MM.1S (cell line): ENCODE measurements around the gene FLT1.

Experiments used
- DNase-seq: peaks from one replicate; pipeline ENCODE4 v3.0.0-alpha.2; 2015
- H2AFZ ChIP-seq: fragments of 300-600 bp; sonication (generic); 2 replicates; pipeline ENCODE4 v1.6.0; 2016; ENCODE audit warnings: antibody characterized with exemption, low read length
- H3F3A ChIP-seq: fragments of 300-600 bp; sonication (generic); 2 replicates; pipeline ENCODE4 v1.6.1; 2016; ENCODE audit warnings: mild to moderate bottlenecking, antibody characterized with exemption, low read length, moderate library complexity, mixed read lengths; ENCODE audit not compliant: insufficient read depth
- H3K27ac ChIP-seq: fragments of 300-600 bp; sonication (generic); 2 replicates; pipeline ENCODE4 v1.5.1; 2016; ENCODE audit warnings: mild to moderate bottlenecking, low read length
- H3K27me3 ChIP-seq: fragments of 300-600 bp; sonication (generic); replicated peaks from 2 replicates; pipeline ENCODE4 v1.6.0; 2016; ENCODE audit warnings: low read length; ENCODE audit not compliant: insufficient read depth
- H3K36me3 ChIP-seq: fragments of 300-600 bp; sonication (generic); replicated peaks from 2 replicates; pipeline ENCODE4 v1.6.1; 2016; ENCODE audit warnings: mild to moderate bottlenecking, low read length, mixed read lengths; ENCODE audit not compliant: insufficient read depth
- H3K4me1 ChIP-seq: fragments of 300-600 bp; sonication (generic); 2 replicates; pipeline ENCODE4 v1.6.1; 2016; ENCODE audit warnings: low read length, mixed read lengths
- H3K4me2 ChIP-seq: fragments of 300-600 bp; sonication (generic); 2 replicates; pipeline ENCODE4 v1.6.0; 2016; ENCODE audit warnings: low read depth, low read length
- H3K4me3 ChIP-seq: fragments of 300-600 bp; sonication (generic); 2 replicates; pipeline ENCODE4 v1.5.1; 2016; ENCODE audit warnings: low read length, mixed read lengths
- H3K79me2 ChIP-seq: fragments of 300-600 bp; sonication (generic); 2 replicates; pipeline ENCODE4 v1.6.1; 2016; ENCODE audit warnings: mixed run types, low read length, mixed read lengths
- H3K9ac ChIP-seq: fragments of 300-600 bp; sonication (generic); 2 replicates; pipeline ENCODE4 v1.6.1; 2016; ENCODE audit warnings: low read length, mixed read lengths
- H3K9me2 ChIP-seq: fragments of 300-600 bp; sonication (generic); replicated peaks from 2 replicates; pipeline ENCODE4 v1.6.1; 2016; ENCODE audit warnings: mild to moderate bottlenecking, low read length, mixed read lengths; ENCODE audit not compliant: insufficient read depth
- H3K9me3 ChIP-seq: fragments of 300-600 bp; sonication (generic); replicated peaks from 2 replicates; pipeline ENCODE4 v1.6.1; 2016; ENCODE audit warnings: mild to moderate bottlenecking, low read length, mixed read lengths; ENCODE audit not compliant: insufficient read depth
- H4K20me1 ChIP-seq: fragments of 300-600 bp; sonication (generic); 2 replicates; pipeline ENCODE4 v1.6.1; 2016; ENCODE audit warnings: mild to moderate bottlenecking, low read length, moderate library complexity, mixed read lengths; ENCODE audit not compliant: insufficient read depth
- CTCF ChIP-seq: fragments of 300-600 bp; sonication (generic); IDR thresholded peaks from 2 replicates; pipeline ENCODE4 v1.5.1; 2016; ENCODE audit warnings: antibody characterized with exemption, low read length, mixed read lengths
- EZH2 ChIP-seq: fragments of 300-600 bp; sonication (generic); optimal IDR thresholded peaks from 2 replicates; pipeline ENCODE3; 2017; ENCODE audit warnings: low read depth, mild to moderate bottlenecking, antibody characterized with exemption, low read length, mixed read lengths
- EZH2phosphoT487 ChIP-seq: fragments of 300-600 bp; sonication (generic); IDR thresholded peaks from 2 replicates; pipeline ENCODE4 v1.6.1; 2018; ENCODE audit warnings: antibody characterized with exemption, low read length

Gene FLT1

DNA sequence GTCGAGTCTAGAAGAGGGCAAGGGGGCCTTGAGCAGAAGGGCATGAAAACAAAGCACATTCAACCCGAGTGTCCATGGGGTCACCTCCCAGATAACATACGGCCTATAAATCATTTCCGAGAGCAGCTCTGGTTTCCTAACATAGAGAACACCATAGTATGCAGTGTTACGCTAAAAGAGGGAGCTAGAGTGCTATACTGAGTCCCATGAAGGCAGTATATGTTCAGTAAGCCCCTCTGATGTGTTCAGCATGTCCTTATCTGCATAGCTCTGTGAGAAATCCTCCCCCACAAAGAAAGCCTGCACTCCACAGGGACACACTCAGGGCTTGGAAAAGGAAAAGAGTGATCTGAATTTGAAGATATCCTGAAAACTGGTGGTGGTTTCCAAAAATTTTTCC, 175.4 kb downstream of the FLT1 start:
- no peak overlapping the region for H3K4me3 ChIP-seq
- no peaks in the 10 kb centered on the region for H3K9me2 ChIP-seq
- TF ChIP-seq EZH2phosphoT487 (no peak), EZH2 (no peak), CTCF (no peak)
- H3K9ac ChIP-seq, result no peak overlapping the region
- H3K9me3 ChIP-seq, result no peaks in the 10 kb centered on the region
- no peaks in the 10 kb centered on the region for H3K27me3 ChIP-seq
- no peaks in the 10 kb centered on the region for H3K4me1 ChIP-seq
- H3F3A ChIP-seq, result no peaks in the 10 kb centered on the region
- H3K27ac ChIP-seq, result no peak overlapping the region
- H2AFZ ChIP-seq, result no peak overlapping the region
- no peaks in the 10 kb centered on the region for H3K36me3 ChIP-seq
- no peak overlapping the region for H3K4me2 ChIP-seq
- no peaks in the 10 kb centered on the region for H3K79me2 ChIP-seq
- DNase-seq, result no peak
- H4K20me1 ChIP-seq, result no peaks in the 10 kb centered on the region

GRCh38 chr13:28318496-28318895, 176.4 kb downstream of the FLT1 start:
- H3F3A ChIP-seq, result no peaks in the 10 kb centered on the region
- H4K20me1 ChIP-seq, result no peaks in the 10 kb centered on the region
- TF ChIP-seq EZH2 (no peak), CTCF (no peak), EZH2phosphoT487 (no peak)
- no peaks in the 10 kb centered on the region for H3K9me3 ChIP-seq
- H3K36me3 ChIP-seq, result no peaks in the 10 kb centered on the region
- H3K9me2 ChIP-seq, result no peaks in the 10 kb centered on the region
- H3K27ac ChIP-seq, result no peak overlapping the region
- H3K79me2 ChIP-seq, result no peaks in the 10 kb centered on the region
- DNase-seq, result no peak
- H3K4me1 ChIP-seq, result no peaks in the 10 kb centered on the region
- H3K9ac ChIP-seq, result no peak overlapping the region
- H2AFZ ChIP-seq, result no peak overlapping the region
- no peak overlapping the region for H3K4me3 ChIP-seq
- no peak overlapping the region for H3K4me2 ChIP-seq
- H3K27me3 ChIP-seq, result no peaks in the 10 kb centered on the region

GRCh38 chr13:28316836-28317235, 178.1 kb downstream of the FLT1 start:
- TF ChIP-seq CTCF (no peak), EZH2phosphoT487 (no peak), EZH2 (no peak)

More at GRCh38 chr13:28316836-28317235, 178.1 kb downstream of the FLT1 start:
- Histone ChIP-seq H3K36me3 (no peaks in the 10 kb centered on the region), H3F3A (no peaks in the 10 kb centered on the region), H3K4me1 (no peaks in the 10 kb centered on the region), H3K79me2 (no peaks in the 10 kb centered on the region), H3K9me2 (no peaks in the 10 kb centered on the region), H2AFZ (no peak overlapping the region), H4K20me1 (no peaks in the 10 kb centered on the region), H3K4me3 (no peak overlapping the region), H3K4me2 (no peak overlapping the region), H3K27me3 (no peaks in the 10 kb centered on the region), H3K27ac (no peak overlapping the region), H3K9ac (no peak overlapping the region), H3K9me3 (no peaks in the 10 kb centered on the region)
- DNase-seq, result no peak
